ENCODE data around the gene ROR1.

The ROR1 gene

GRCh38 chr1:63883494-63884235, 109.8 kb downstream of the ROR1 start:
- Histone ChIP-seq H3K27ac (ENCODE audit: low read depth, low read length, severe bottlenecking) (no peak overlapping the region), H3K9me3 (ENCODE audit: control insufficient read depth, low read length) (no peaks in the 10 kb centered on the region), H3K36me3 (ENCODE audit: control insufficient read depth, insufficient read depth, low read length) (no peaks in the 10 kb centered on the region), H3K4me1 (ENCODE audit: control insufficient read depth, insufficient read depth, low read length, poor library complexity, severe bottlenecking) (peaks cover 9% of the 10 kb centered on the region), H3K4me3 (ENCODE audit: extremely low read depth, insufficient read depth, low read length, poor library complexity, severe bottlenecking) (no peak overlapping the region)
- 87 to 89% methylated on average over 3 of the region's 6 CpGs for WGBS, 2 experiments (ENCODE audit: insufficient coverage in 2 of 2)

GRCh38 chr1:63884486-63884885, 110.7 kb downstream of the ROR1 start:
- Histone ChIP-seq H3K36me3 (ENCODE audit: control insufficient read depth, insufficient read depth, low read length) (no peaks in the 10 kb centered on the region), H3K27ac (ENCODE audit: low read depth, low read length, severe bottlenecking) (no peak overlapping the region), H3K4me1 (ENCODE audit: control insufficient read depth, insufficient read depth, low read length, poor library complexity, severe bottlenecking) (peaks cover 4% of the 10 kb centered on the region), H3K4me3 (ENCODE audit: extremely low read depth, insufficient read depth, low read length, poor library complexity, severe bottlenecking) (no peak overlapping the region), H3K9me3 (ENCODE audit: control insufficient read depth, low read length) (no peaks in the 10 kb centered on the region)
- WGBS, 2 experiments (ENCODE audit: insufficient coverage in 2 of 2): 100% methylated on average over 2 of the region's 2 CpGs; no CpG with 5 or more reads in 1 of the 2 experiments

- Histone ChIP-seq H3K36me3 (ENCODE audit: control insufficient read depth, insufficient read depth, low read length) (no peaks in the 10 kb centered on the region), H3K9me3 (ENCODE audit: control insufficient read depth, low read length) (no peaks in the 10 kb centered on the region), H3K27ac (ENCODE audit: low read depth, low read length, severe bottlenecking) (no peak overlapping the region), H3K4me3 (ENCODE audit: extremely low read depth, insufficient read depth, low read length, poor library complexity, severe bottlenecking) (no peak overlapping the region), H3K4me1 (ENCODE audit: control insufficient read depth, insufficient read depth, low read length, poor library complexity, severe bottlenecking) (peaks cover 3% of the 10 kb centered on the region)
- 86 to 98% methylated on average over 5 to 8 of the region's 10 CpGs for WGBS, 2 experiments (ENCODE audit: insufficient coverage in 2 of 2)
These were observed 112.1 kb downstream of the ROR1 start for GRCh38 chr1:63885899-63886298.

GRCh38 chr1:63886340-63886739, 112.5 kb downstream of the ROR1 start:
- no peaks in the 10 kb centered on the region for H3K9me3 ChIP-seq (ENCODE audit: control insufficient read depth, low read length)
- H3K27ac ChIP-seq (ENCODE audit: low read depth, low read length, severe bottlenecking): no peak overlapping the region
- H3K36me3 ChIP-seq (ENCODE audit: control insufficient read depth, insufficient read depth, low read length): no peaks in the 10 kb centered on the region
- H3K4me3 ChIP-seq (ENCODE audit: extremely low read depth, insufficient read depth, low read length, poor library complexity, severe bottlenecking): no peak overlapping the region
- peaks cover 3% of the 10 kb centered on the region for H3K4me1 ChIP-seq (ENCODE audit: control insufficient read depth, insufficient read depth, low read length, poor library complexity, severe bottlenecking)
- 88 to 100% methylated on average over 1 to 3 of the region's 3 CpGs for WGBS, 2 experiments (ENCODE audit: insufficient coverage in 2 of 2)

GRCh38 chr1:63887809-63888208, 114.0 kb downstream of the ROR1 start:
- Histone ChIP-seq H3K4me1 (ENCODE audit: control insufficient read depth, insufficient read depth, low read length, poor library complexity, severe bottlenecking) (peaks cover 4% of the 10 kb centered on the region), H3K27ac (ENCODE audit: low read depth, low read length, severe bottlenecking) (no peak overlapping the region), H3K4me3 (ENCODE audit: extremely low read depth, insufficient read depth, low read length, poor library complexity, severe bottlenecking) (no peak overlapping the region), H3K9me3 (ENCODE audit: control insufficient read depth, low read length) (no peaks in the 10 kb centered on the region), H3K36me3 (ENCODE audit: control insufficient read depth, insufficient read depth, low read length) (no peaks in the 10 kb centered on the region)
- WGBS, 2 experiments (ENCODE audit: insufficient coverage in 2 of 2): 89% methylated on average over 1 of the region's 2 CpGs; no CpG with 5 or more reads in 1 of the 2 experiments

GRCh38 chr1:63888984-63889383, 115.2 kb downstream of the ROR1 start:
- H3K27ac ChIP-seq (ENCODE audit: low read depth, low read length, severe bottlenecking): peak overlapping the region; percentile 17
- no peak overlapping the region for H3K4me3 ChIP-seq (ENCODE audit: extremely low read depth, insufficient read depth, low read length, poor library complexity, severe bottlenecking)
- H3K4me1 ChIP-seq (ENCODE audit: control insufficient read depth, insufficient read depth, low read length, poor library complexity, severe bottlenecking): peaks cover 11% of the 10 kb centered on the region
- no peaks in the 10 kb centered on the region for H3K9me3 ChIP-seq (ENCODE audit: control insufficient read depth, low read length)
- no peaks in the 10 kb centered on the region for H3K36me3 ChIP-seq (ENCODE audit: control insufficient read depth, insufficient read depth, low read length)
- WGBS, 2 experiments (ENCODE audit: insufficient coverage in 2 of 2): 100% methylated on average over 1 of the region's 1 CpG

GRCh38 chr1:63890468-63890867, 116.7 kb downstream of the ROR1 start:
- H3K36me3 ChIP-seq (ENCODE audit: control insufficient read depth, insufficient read depth, low read length): no peaks in the 10 kb centered on the region
- H3K4me1 ChIP-seq (ENCODE audit: control insufficient read depth, insufficient read depth, low read length, poor library complexity, severe bottlenecking): peaks cover 11% of the 10 kb centered on the region
- H3K9me3 ChIP-seq (ENCODE audit: control insufficient read depth, low read length): no peaks in the 10 kb centered on the region
- H3K27ac ChIP-seq (ENCODE audit: low read depth, low read length, severe bottlenecking): no peak overlapping the region
- no peak overlapping the region for H3K4me3 ChIP-seq (ENCODE audit: extremely low read depth, insufficient read depth, low read length, poor library complexity, severe bottlenecking)

- Histone ChIP-seq H3K4me3 (ENCODE audit: extremely low read depth, insufficient read depth, low read length, poor library complexity, severe bottlenecking) (no peak overlapping the region), H3K36me3 (ENCODE audit: control insufficient read depth, insufficient read depth, low read length) (no peaks in the 10 kb centered on the region), H3K27ac (ENCODE audit: low read depth, low read length, severe bottlenecking) (no peak overlapping the region), H3K9me3 (ENCODE audit: control insufficient read depth, low read length) (no peaks in the 10 kb centered on the region), H3K4me1 (ENCODE audit: control insufficient read depth, insufficient read depth, low read length, poor library complexity, severe bottlenecking) (peaks cover 11% of the 10 kb centered on the region)
- 93 to 100% methylated on average over 2 to 3 of the region's 4 CpGs for WGBS, 2 experiments (ENCODE audit: insufficient coverage in 2 of 2)
These were observed 117.4 kb downstream of the ROR1 start for GRCh38 chr1:63891060-63891690.

- Histone ChIP-seq H3K4me3 (ENCODE audit: extremely low read depth, insufficient read depth, low read length, poor library complexity, severe bottlenecking) (no peak overlapping the region), H3K36me3 (ENCODE audit: control insufficient read depth, insufficient read depth, low read length) (no peaks in the 10 kb centered on the region), H3K27ac (ENCODE audit: low read depth, low read length, severe bottlenecking) (no peak overlapping the region), H3K9me3 (ENCODE audit: control insufficient read depth, low read length) (no peaks in the 10 kb centered on the region), H3K4me1 (ENCODE audit: control insufficient read depth, insufficient read depth, low read length, poor library complexity, severe bottlenecking) (peaks cover 11% of the 10 kb centered on the region)
- WGBS, 2 experiments (ENCODE audit: insufficient coverage in 2 of 2): 76 to 94% methylated on average over 5 to 8 of the region's 8 CpGs
These were observed 119.0 kb downstream of the ROR1 start for GRCh38 chr1:63892632-63893395.

GRCh38 chr1:63893976-63894375, 120.2 kb downstream of the ROR1 start:
- WGBS, 2 experiments (ENCODE audit: insufficient coverage in 2 of 2): 93 to 100% methylated on average over 1 to 2 of the region's 3 CpGs
- H3K36me3 ChIP-seq (ENCODE audit: control insufficient read depth, insufficient read depth, low read length): no peaks in the 10 kb centered on the region
- H3K4me3 ChIP-seq (ENCODE audit: extremely low read depth, insufficient read depth, low read length, poor library complexity, severe bottlenecking): no peak overlapping the region
- H3K4me1 ChIP-seq (ENCODE audit: control insufficient read depth, insufficient read depth, low read length, poor library complexity, severe bottlenecking): peaks cover 8% of the 10 kb centered on the region
- H3K9me3 ChIP-seq (ENCODE audit: control insufficient read depth, low read length): no peaks in the 10 kb centered on the region
- no peak overlapping the region for H3K27ac ChIP-seq (ENCODE audit: low read depth, low read length, severe bottlenecking)

All from mesodermal cell (in vitro differentiated cells).